CD4-positive, alpha-beta T cell treated with Interleukin-6 for 4 hours (primary cell): ENCODE data around the gene EXD3.
A peak's percentile ranks its signal among the peaks of the same experiment; 100 is the strongest.
"Not testable (repeated sequence)": the region's sequence is repeated elsewhere in the genome, so short reads cannot be mapped to it uniquely, and the experiment has no call there.

Experiments used
- DNase-seq: peaks from one replicate; pipeline ENCODE4 v3.0.0-alpha.2; 2020; ENCODE audit warnings: mixed read lengths

EXD3 gene

DNA sequence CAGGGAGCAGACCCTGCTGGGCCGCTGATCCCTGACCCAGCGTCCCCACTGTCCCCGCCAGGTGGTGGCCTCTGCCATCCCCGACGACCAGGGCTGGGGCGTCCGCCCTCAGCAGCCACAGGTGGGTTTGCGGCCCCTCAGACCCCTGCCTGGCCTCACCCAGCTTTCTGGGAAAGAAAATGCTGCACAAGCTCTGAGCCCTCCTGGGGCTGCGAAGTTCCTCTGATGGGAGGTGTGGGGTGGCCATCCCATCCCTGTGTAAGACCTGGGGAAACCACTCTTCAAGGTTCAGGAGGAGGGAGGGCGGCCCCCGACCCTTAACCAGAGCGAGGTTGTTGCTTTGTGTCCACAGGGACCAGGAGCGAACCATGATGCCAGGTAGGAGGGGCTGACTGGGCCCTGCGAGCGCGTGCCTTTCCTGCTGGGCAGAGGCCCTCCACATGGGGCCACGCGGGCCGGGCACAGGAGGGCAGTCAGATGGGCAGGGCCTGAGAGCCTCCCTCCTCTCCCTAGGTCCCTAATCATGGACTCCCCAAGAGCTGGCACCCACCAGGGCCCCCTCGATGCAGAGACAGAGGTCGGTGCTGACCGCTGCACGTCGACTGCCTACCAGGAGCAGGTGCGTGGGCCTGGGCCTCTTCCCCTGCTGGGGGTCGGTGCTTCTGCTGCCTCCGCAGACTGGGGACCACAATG lies 7.9 kb upstream of the EXD3 start:
- no peak for DNase-seq

DNA sequence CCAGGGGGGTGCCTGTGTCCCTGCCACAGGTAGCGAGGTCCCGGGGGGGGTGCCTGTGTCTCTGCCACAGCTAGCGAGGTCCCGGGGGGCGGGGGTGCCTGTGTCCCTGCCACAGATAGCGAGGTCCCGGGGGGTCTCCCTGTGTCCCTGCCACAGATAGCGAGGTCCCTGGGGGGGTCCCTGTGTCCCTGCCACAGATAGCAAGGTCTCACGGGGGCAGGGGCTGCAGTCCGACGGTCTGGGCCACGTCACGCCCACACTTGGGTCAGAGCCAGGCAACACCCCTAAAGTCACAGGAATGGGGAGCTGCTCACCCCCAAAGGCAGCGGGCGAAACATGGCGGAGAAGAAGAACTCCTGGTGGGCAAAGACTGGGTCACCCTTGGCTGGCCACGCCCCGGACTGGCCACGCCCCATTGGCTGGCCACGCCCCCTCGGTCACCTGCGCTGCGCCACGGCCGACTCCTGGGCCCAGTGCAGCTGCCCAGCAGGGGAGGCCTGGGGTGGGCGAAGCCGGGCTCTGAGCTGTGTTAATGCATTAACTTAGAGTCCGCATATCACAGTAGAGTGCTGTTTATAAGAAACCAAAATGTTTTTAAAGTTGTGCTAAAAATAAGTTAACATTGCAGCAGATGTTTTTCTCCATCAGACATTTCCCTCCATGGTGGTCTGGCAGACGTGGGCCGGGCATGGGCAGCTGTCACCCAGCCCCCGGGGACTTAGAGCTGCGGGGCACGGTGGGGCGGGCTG lies 7.2 kb upstream of the EXD3 start:
- DNase-seq, result no peak

DNA sequence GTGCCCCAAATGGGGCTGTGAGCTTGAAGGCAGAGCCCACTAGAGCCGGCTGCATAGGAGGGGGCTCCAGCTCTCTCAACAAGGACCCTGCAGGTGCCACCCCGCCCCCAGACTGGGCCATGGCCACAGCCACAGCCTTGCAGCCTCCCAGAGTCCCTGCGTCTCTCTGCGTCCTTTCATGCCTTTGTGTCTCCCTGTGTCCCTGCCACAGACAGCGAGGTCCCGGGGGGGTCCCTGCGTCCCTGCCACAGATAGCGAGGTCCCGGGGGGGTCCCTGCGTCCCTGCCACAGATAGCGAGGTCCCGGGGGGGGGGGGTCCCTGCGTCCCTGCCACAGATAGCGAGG lies 6.6 kb upstream of the EXD3 start:
- DNase-seq, result no peak

DNA sequence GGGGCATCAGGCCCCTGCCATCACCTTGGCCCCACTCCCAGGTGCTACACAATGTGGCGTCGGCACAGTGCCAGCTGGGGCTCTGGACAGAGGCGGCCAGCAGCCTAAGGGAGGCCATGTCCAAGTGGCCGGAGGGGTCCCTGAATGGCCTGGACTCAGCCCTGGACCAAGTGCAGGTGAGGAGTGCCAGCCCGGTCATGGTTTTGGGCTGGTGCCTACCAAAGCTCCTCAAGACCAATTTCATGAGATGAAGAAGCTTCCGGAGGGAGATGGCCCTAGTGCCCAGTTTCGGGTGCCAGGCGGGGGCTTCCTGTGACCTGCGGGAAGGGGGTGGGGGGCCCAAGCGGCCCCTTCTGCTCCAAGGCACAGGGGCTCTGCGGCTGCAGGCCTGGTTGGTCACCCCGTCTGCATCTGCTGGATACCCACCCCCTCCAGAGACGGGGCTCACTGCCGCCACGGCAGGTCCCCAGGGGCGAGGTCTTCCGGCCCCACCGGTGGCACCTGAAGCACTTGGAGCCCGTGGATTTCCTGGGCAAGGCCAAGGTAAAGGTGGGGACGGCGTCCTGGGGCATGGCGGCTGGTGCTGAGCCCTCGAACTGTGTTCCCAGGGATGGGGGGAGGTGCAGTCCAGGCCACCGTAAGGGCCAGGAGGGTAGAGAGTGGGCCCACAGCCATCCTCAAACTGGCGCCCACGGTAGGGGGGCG lies 6.0 kb upstream of the EXD3 start:
- no peak for DNase-seq

DNA sequence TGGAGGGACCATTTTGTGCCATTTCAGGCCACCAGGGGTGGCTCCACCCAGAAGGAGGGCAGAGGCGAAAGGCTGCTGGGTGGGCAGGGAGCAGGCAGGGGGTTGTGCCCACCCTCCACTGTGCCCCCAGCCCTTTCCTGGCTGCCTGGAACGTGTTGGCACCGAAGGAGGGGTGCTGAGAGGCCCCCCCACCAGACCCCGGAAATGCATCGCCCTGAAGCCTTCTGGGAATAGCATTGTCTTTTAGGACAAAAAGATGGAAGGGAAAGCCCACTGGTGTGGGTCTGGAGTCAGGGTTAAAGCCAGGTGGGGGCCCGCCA lies 5.3 kb upstream of the EXD3 start:
- DNase-seq, result no peak

DNA sequence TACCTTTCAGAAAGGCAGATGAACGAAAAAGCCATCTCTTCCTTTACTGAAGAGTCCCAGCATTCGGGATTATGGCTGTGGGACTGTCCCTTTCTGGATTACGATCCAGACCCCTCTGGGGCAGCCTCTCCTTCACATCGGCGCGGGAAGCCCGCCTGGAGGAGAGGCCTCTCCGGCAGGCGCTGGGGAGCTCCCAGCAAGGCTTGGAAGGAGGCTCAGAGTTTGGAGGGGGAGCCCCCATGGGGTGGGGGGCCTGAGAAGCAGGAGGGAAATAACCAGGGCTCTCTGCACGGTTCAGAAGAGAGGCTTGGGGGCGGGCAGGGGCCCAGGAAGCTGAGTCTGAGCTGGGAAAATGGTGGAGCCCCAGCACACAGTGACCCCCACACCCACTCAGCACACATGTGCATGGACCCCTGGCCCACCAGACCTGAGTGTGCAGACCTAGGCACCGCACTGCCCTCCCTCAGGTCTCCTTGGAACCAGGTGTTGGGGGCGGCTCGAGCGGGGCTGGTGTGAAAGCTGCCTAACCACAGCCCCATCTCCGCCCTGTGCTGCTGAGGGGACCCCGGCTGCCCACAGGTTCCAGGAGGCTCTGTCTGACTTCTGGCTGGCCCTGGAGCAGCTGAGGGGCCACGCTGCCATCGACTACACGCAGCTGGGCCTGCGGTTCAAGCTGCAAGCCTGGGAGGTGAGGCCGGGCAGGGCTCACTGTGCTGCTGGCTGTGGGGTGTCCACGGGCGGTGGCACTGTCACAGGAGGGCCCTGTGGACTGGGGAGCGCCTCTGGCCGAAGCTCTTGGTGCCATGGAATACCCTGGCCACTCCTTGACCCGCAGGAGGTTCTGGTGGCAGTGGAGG lies 4.7 kb upstream of the EXD3 start:
- no peak for DNase-seq

DNA sequence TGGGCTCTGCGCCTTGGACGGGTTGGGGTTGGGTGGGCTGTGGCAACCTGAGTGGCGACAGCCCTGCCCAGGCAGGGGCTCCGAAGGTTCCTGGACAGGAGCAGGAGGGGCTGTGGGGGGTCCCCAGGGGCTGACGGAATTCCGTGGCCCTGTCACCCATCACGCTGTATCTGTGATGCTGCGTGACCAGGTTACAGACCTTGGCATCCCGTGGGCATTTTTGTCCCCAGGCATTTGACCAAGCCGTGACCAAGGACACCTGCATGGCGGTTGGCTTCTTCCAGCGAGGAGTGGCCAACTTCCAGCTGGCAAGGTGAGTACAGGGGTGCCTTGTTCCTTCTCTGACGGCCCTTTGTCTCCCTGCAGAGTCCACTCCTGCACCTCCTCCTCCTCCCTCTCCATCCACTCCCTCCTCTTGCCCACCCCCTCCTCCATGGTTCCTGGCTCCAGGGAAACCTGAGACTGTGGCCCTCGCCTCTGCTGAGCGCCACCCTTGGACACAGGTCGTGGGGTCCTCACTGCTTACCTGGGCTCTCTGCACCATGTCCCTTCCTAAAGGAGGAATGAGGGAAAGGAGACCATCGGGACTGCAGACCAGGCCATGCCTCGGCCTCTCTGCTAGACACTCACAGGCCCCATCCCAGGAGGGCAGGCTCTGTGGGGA lies 3.2 kb upstream of the EXD3 start:
- no peak for DNase-seq

DNA sequence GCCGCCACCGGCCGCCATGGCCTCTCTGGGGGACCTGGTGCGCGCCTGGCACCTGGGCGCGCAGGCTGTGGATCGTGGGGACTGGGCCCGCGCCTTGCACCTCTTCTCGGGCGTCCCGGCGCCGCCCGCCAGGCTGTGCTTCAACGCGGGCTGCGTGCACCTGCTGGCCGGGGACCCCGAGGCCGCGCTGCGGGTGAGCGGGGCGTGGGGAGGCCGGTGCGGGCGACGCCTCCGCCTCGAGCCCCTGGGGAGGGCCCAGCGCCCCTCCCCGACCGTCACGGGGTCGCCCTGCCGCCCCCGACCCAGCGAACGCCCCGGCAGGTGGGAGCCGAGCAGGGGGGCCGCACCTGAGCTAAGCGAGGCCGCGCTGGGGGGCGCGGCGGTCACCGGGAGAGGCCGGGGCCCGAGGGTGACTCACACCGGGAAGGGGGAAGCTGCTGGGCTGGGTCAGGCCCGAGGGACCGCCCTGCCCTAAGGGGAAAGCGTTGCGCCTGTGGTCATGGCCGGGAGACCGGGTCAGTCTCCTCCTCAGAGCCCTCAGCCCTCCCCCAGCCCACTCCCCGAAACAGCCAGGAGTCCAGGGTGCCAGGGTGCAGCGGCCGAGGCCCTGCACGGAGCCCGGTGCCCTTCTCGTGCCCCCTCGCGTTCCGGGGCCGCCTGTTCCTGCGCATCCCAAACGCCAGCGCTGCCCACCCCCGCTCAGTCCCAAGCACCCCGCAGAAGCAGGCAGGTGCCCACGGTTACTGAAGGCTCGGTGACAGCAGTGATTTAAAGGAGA lies 741 bp upstream of the EXD3 start:
- no peak for DNase-seq

DNA sequence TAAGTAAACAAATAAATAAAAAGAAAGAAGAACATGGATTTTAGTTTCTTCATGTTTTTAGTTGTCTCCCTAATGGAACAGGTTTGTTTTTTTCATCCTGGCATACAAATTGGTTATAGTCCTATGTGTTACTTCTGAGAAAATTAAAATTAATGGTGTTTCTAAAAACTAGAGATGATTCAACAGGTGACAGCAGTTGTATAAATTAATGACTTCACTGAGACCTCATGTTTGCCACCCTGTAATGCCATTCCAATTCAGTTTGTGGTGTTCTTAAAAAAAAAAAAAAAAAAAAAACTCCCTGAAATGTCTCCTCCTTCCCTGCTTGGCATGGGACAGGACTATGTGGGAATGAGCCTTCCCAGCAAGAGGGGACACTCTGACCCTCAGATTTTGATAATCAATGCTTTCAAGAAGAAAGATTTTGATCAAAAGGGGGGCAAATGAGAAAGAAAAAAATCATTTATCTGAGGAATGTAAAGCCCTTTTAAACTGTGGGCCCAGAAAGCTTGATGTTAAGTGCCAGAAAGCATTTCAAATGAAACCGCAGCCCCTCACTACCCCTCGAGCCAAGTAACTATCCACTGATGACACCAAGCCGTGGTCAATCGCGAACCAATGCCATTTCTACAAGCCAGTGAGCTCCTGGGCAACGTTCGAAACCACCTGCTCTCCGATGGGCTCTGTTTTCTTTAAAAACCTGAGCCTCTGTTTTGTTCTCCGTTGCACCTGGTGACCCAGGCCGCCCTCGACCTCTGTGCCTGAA lies 941 bp downstream of the EXD3 start:
- no peak for DNase-seq

DNA sequence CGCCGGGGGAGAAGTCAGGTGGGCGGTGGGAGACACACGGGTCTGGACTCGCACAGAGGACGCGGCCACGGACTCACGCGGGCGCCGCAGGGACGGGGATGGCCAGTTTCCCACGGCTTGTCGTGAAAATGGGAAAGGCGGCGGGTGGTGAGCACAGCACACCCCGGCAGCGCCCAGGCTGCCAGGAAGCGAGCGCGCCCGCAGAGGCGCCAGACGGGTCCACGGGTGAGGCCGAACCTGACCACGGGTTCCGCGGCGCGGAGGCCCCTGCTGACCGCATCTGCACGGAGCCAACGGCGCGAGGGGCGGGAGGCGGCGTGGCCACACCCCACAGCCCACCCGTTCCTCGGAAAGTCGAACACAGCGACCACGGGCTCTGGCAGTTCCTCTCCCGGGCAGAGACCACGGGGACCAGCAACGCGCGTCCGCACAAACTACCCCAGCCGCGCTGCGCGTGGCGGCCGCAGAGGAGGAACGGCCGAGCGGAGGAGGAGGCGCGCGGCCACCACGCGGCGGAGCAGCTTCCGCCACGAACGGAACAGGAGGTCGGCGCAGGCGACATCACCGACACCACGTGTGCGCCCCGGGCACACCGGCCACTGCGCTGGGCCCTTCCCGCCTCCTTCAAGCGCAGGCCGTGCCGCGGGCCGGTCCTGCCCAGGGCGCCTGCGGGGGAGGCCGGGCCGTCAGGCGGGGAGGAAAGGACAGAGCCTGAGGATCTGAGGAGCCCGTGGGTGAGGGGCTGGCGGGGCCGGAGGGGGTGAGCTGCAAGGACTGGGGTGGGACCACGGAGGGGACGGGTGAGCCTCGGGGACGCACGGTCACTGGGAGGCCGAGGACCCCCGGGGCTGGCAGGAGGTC lies 5.6 kb downstream of the EXD3 start:
- DNase-seq, result peak; percentile 24

DNA sequence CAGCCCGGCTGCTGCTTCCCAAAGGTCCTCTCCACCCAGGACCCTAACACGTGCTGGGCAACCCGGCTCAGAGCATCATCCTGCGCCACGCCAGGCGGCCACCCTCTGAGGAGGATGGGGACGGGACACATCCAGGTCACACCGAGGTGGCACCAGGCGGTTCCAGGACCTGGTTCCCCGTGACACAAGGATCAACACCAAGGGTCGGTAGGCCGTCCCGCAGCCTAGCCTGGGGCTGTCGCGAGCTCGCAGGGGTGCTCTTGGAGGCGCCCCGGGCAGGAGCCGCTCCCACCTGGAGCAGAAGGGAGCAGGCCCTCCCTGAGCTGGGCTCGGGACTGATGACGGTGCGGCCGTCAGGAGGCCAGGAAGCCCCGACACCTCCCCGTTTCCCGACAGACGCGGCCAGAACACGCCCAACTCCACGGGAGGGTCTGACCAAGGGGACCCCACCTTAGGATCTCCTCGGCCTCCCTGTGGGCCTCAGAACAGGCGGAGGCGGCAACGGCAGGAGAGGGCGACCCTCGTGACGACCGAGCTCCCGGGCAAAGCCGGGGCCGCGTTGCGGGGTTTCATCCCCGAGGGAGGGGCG lies 6.3 kb downstream of the EXD3 start:
- no peak for DNase-seq

DNA sequence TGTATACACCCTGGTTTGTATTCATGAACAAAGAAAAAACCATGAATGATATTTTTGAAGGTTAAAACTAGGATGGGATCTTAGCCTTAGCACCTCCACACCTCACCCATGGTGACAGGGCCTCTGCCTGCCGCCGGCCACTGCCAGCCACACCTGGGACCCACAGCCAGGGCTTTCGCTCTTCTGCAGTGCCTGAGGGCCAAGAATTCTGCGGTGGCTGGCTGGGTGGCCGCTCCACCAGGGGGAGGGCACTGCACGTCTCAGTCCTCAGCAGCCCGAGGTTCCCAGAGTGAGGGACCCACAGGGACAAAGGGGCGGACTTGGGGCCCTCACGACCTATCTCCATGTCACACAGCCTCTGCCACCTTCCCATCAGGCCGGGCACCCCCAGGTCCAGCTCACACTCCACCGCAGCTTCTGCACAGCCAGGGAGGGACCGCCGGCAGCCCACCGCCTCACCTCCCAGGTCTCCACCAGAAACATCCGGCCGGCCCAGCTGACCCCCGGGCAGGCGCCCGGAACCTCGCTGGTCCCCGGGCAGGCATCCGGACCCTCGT lies 6.9 kb downstream of the EXD3 start:
- no peak for DNase-seq

DNA sequence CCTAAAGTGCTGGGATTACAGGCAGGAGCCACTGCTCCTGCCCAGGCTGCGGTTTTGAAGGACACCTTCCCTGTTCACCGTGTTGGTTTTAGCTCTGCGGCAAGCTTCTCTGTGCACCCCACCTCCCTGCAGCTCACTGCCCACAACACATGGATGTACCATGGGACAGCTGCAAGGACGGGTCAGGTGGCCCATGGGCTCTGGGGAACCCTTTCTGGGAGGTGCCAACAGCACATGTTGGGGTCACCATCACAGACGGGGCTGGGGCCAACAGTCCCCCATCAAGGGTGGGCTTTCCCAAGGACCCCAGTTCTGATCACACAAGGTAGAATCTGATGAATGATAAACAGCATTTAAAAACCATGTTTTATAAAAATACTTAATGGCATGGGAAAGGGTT lies 7.5 kb downstream of the EXD3 start:
- DNase-seq, result no peak

DNA sequence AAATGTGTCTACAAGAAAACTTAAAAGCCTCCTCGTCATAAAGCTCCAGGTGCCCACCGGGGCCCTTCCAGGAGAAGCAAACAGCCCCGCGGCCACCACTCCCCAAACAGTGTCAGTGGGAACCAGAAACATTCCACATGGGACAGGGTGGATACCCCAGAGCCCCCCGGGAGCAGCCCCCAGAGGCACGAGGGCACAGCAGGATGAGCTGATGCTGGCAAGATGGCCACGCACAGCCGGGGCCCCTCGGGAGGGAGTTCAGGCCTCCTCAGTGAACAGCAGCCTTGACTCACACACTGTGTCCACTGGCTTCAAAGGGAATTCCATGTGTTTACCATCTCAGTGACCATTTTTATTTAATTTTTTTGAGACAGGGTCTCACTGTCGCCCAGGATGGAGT lies 10.5 kb downstream of the EXD3 start:
- no peak for DNase-seq

DNA sequence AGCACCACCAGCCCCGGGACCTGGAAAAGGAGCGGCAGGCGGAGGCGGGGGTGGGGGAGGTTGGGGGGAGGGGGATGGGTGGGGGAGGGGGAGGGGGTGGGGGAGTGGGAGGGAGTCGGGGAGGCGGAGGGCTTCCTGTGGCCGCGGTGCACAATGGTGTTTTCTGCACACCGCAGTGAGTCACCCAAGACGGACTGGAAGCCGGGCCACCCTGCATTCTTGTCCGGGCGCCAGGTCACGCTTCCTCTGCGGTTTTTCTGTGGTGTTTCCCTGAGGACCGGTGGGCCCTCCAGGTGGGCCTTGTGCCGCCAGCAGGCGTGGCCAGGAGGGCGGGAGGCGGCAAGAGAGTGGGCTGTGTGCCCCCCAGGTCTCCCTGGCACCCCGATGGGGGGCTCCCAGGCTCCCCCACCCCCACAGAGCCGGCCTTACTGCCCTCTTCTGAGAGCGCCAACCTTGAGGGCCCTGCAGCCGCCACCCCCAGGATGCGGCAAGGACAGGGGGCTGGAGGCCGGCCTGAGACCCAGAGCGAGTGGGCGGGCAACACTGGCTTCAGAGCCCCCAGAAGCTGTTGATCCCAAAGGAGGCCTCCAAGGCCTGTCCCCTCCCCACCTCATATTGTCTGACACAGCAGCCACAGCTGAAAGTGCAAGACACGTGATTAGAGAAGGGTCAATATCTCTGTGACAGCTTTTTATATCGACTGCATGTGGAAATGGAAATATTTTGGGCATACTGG lies 11.1 kb downstream of the EXD3 start:
- peak; percentile 52 for DNase-seq

DNA sequence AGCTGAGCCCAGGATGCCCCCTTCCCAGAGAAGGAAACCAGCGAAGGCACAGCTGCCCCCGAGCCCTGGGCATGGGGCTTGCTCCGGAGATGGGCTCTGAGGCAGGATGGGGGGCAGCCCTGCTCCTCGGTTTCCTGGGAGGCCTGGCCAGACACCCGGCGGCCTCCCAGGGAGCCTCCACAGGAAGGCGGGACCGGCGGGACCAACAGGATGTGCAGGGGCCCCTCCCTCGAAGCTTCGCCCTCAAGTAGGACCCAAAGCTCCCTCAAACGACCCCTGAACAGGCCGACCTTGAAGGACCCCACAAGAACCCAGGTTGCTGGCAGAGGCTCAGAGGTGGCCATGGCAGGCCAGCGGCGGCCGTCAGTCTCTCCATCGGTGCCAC lies 11.7 kb downstream of the EXD3 start:
- peak; percentile 13 for DNase-seq

DNA sequence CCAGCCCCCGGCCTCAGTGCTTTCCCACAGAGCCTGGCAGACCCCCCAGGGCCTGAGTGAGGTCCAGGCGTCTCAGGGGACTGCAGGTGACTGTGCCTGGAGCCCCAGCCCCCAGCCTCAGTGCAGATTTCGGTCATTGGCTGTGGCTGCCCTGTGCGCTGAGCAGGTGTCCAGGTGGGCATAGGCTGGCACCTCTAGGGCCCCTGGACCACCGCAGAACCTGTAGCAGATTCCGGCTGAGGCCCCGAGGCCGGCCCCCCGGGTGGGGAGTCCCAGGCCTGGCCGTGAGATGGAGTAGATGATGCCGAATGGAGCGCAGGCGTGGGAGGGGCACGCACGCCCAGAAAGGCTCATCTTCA lies 12.1 kb downstream of the EXD3 start:
- DNase-seq, result no peak

DNA sequence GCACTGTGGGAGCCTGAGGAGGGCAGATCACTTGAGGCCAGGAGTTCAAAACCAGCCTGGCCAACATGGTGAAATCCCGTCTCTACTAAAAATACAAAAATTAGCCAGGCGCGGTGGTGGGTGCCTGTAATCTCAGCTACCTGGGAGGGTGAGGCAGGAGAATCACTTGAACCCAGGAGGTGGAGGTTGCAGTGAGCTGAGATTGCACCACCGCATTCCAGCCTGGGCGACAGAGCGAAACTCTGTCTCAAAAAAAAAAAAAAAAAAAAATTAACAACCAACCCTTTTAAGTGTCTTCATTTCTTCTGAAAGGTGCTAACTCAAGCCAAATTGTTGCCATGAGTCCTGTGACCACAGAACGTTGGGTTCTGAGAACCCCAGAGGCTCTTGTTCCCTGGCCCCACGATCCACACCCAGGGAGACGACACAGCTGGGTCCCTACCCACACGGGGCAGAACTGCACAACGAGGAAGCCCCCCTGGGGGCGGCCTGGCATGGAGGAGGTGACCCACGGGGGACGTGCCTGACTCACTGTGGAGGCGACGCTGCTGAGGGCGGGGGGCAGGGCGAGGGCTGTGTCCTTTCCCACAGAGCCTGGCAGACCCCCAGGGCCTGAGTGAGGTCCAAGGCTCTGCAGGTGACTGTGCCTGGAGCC lies 12.6 kb downstream of the EXD3 start:
- DNase-seq, result not testable (repeated sequence)
